Breast epithelium (tissue), 3 donors: Measurements from ENCODE around the gene LGI4.

ENCODE experiments used
- POLR2A ChIP-seq: fragments of 450-650 bp; IDR thresholded peaks from one replicate; pipeline ENCODE4 v1.6.1; 2016; ENCODE audit warnings: antibody characterized with exemption, mild to moderate bottlenecking, moderate library complexity
- POLR2AphosphoS5 ChIP-seq, 3 donors: sonication (generic); formaldehyde crosslinking; IDR thresholded peaks; one replicate each; pipeline ENCODE4 v1.6.1; 2017; ENCODE audit warnings: antibody characterized with exemption in 3 of 3
- TF ChIP-seq, protein P1 (sequence below), 3 donors: fragments of 450-650 bp; IDR thresholded peaks; one replicate each; pipeline ENCODE4 v1.5.1; 2016 to 2017; ENCODE audit warnings: antibody characterized with exemption in 3 of 3, mild to moderate bottlenecking in 3 of 3, moderate library complexity in 3 of 3

- TF ChIP-seq POLR2AphosphoS5 (IDR thresholded peaks at IDR 0.05): no peak
- TF ChIP-seq, protein P1, sequence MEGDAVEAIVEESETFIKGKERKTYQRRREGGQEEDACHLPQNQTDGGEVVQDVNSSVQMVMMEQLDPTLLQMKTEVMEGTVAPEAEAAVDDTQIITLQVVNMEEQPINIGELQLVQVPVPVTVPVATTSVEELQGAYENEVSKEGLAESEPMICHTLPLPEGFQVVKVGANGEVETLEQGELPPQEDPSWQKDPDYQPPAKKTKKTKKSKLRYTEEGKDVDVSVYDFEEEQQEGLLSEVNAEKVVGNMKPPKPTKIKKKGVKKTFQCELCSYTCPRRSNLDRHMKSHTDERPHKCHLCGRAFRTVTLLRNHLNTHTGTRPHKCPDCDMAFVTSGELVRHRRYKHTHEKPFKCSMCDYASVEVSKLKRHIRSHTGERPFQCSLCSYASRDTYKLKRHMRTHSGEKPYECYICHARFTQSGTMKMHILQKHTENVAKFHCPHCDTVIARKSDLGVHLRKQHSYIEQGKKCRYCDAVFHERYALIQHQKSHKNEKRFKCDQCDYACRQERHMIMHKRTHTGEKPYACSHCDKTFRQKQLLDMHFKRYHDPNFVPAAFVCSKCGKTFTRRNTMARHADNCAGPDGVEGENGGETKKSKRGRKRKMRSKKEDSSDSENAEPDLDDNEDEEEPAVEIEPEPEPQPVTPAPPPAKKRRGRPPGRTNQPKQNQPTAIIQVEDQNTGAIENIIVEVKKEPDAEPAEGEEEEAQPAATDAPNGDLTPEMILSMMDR (IDR thresholded peaks at IDR 0.05): no peak
- no peak for TF ChIP-seq POLR2A
Measured at GRCh38 chr19:35144600-35145436, 10.0 kb upstream of the LGI4 start.
